Mucosa of descending colon (tissue), 3 donors: ENCODE measurements around the gene U2AF2. TPM values are rescaled to one million over a fixed set of nuclear protein-coding genes. Genes with fewer than 3 reads are reported as not detected.
A peak's percentile ranks its signal among the peaks of the same experiment; 100 is the strongest.

Experiments used
- ATAC-seq: fragments of 200-7000 bp; cut with Tn5 transposase; one replicate; pipeline ENCODE4 v1.9.1; 2020; ENCODE audit warnings: mild to moderate bottlenecking, moderate library complexity
- DNase-seq, 3 donors: peaks; one replicate each; pipeline ENCODE4 v3.0.0-alpha.2; 2020
- H3K36me3 ChIP-seq: fragments of 200-600 bp; one replicate; pipeline ENCODE4 v1.8.0; 2021; ENCODE audit warnings: low read depth, mild to moderate bottlenecking
- H3K4me1 ChIP-seq: fragments of 200-600 bp; one replicate; pipeline ENCODE4 v1.8.0; 2021; ENCODE audit warnings: low read depth, mild to moderate bottlenecking
- H3K4me3 ChIP-seq: fragments of 200-600 bp; one replicate; pipeline ENCODE4 v1.8.0; 2021; ENCODE audit warnings: mild to moderate bottlenecking
- H3K9me3 ChIP-seq: fragments of 200-600 bp; one replicate; pipeline ENCODE4 v1.8.0; 2021; ENCODE audit warnings: mild to moderate bottlenecking
- intact Hi-C, 2 donors: fragments of 100-400 bp; cut with DNase I in 1 of 2; cut with micrococcal nuclease in 1 of 2; formaldehyde crosslinking; loops; one replicate each; pipeline versions ENCODE4 v1.11.0 to v1.11.1; 2022; cut with DNase I, micrococcal nuclease
- total RNA-seq, 3 donors: library from RNA; stranded (reverse); fragmentation: NEBNext Ultra II Directional in 2 of 3; extraction: Animal tissue kit (Norgen Biotek cat#: 25700) in 2 of 3; gene quantifications; one replicate each; pipeline versions ENCODE4 v1.2.1 to v1.2.4, GENCODE V29; 2021 to 2023
- TF ChIP-seq, protein P1 (sequence below): fragments of 200-600 bp; IDR thresholded peaks from one replicate; pipeline ENCODE4 v1.8.0; 2022; ENCODE audit warnings: antibody characterized with exemption, mild to moderate bottlenecking
- donor health status: DM: no; HTN: no; CAD: no; lungs with moderate emphysema.
- donor health status: DM: no; HTN: no; CAD: no.
- donor health status: DM: no; HTN: yes; CAD: no.

U2AF2 gene
- total RNA-seq, 3 donors from 2014 or later, result 162 to 194 (median 163) TPM

DNA sequence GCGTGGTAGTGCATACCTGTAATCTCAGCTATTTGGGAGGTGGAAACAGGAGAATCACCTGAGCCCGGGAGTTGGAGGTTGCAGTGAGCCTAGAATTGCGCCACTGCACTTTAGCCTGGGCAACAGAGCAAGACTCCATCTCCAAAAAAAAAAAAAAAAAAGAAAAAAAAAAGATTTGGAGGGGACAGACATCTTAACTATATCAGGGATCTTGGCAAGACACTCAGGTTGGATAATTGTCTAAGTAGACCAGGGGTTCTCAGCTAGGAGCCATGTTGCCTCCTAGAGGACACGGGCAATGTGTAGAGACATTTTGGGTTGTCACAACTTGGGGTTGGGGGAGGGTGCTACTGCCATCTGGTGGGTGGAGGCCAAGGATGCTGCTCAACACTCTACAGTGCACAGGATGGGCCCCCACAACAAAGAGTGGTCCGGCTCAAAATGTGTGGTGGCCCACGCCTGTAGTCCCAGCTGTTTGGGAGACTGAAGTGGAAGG is 15.9 kb upstream of the U2AF2 start:
- no peaks in the 10 kb centered on the region for H3K36me3 ChIP-seq
- intact Hi-C loops, result no loop called here
- ATAC-seq, result no peak
- TF ChIP-seq, protein P1, sequence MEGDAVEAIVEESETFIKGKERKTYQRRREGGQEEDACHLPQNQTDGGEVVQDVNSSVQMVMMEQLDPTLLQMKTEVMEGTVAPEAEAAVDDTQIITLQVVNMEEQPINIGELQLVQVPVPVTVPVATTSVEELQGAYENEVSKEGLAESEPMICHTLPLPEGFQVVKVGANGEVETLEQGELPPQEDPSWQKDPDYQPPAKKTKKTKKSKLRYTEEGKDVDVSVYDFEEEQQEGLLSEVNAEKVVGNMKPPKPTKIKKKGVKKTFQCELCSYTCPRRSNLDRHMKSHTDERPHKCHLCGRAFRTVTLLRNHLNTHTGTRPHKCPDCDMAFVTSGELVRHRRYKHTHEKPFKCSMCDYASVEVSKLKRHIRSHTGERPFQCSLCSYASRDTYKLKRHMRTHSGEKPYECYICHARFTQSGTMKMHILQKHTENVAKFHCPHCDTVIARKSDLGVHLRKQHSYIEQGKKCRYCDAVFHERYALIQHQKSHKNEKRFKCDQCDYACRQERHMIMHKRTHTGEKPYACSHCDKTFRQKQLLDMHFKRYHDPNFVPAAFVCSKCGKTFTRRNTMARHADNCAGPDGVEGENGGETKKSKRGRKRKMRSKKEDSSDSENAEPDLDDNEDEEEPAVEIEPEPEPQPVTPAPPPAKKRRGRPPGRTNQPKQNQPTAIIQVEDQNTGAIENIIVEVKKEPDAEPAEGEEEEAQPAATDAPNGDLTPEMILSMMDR, result no peak
- no peaks in the 10 kb centered on the region for H3K9me3 ChIP-seq
- peak in 2 of 3 donors; percentile 32 to 49 for DNase-seq
- H3K4me3 ChIP-seq, result no peak overlapping the region
- H3K4me1 ChIP-seq, result peaks cover 34% of the 10 kb centered on the region

DNA sequence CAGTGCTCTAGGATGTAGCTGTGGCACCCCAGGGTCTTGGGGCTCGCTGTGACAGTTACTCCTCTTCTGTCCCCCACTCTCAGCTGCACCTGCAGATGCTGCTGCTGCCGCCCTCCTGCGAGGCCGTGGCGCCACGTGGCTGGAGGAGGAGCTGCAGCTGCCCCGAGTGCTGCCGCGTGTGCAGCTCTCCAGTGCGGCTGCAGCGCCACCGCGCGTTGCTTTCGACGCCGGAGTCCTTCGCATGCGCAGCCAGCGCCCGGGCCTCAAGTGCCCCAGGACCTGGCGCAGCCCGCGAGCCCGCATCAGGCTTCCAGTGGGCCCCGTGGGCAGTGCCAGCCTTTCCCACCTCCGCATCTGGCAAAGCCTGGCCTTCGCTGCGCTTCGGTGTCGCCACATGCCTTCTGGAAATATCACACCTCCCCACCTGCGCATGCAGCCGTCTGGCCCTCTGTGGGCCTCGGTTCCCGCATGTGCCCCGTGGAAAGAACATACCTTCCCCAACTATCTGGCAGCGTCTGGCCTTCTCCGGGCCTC is 14.7 kb upstream of the U2AF2 start:
- no peak overlapping the region for H3K4me3 ChIP-seq
- ATAC-seq, result peak; percentile 6
- H3K36me3 ChIP-seq, result no peaks in the 10 kb centered on the region
- TF ChIP-seq, protein P1, result no peak
- intact Hi-C loops, result no loop called here
- DNase-seq, result peak; percentile 65 to 86 (median 73)
- H3K9me3 ChIP-seq, result no peaks in the 10 kb centered on the region
- H3K4me1 ChIP-seq, result peaks cover 43% of the 10 kb centered on the region

DNA sequence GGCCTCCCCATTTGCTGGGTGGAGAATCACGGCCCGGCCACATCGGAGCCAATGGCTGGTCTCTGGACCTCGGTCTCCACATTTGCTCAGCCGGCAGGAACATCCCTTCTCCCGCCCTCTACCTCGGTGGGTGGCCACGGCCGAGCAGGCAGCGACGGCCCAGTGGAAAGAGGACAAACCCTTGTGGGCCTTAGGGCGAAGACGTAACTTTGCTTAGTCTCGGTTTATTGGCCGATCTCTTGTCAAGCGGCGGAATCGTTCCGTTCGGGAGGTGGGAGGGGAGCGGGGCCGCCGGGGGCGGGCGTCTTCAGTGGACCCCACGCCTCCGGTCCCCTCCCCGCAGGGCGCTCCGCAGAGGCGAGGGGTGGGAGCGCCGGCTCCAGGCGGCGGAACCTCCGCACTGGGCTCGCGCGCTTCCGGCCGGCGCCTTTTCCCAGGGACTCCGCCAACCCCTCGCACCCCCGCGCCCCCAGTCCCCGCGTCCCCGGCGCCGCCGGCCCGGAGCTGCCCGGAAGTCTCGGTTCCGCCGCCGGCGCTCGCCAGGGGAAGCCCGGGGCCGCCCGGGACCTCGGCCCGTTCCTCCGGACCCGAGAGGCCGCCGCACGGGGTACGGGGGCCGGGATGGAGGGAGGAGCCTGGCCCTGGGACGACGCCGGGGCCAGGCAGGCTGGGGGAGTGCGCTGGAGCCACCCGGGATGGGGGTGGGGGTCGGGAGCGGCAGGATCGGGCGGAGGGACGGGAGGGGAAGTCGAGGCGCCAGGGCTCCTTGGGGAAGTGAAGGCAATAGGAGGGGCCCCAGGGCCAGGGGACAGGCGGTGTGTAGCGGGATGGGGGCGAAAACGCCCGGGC is 14.0 kb upstream of the U2AF2 start, which contains the start of gene ZNF580:
Gene ZNF580, plus strand, starts transcription at position 426 of the 849 bp plus-strand sequence. CDS start 1,507 bp downstream, outside the sequence.
- Histone ChIP-seq H3K4me3 (peak within 1 kb of the TSS; percentile 46), H3K4me1 (peaks cover 38% of the 10 kb centered on the region), H3K9me3 (no peaks in the 10 kb centered on the region), H3K36me3 (no peaks in the 10 kb centered on the region)
- ATAC-seq, result peak; percentile 67
- peak; percentile 59 to 82 (median 79) for DNase-seq
- intact Hi-C loops, result no loop called here
- TF ChIP-seq, protein P1, result no peak

DNA sequence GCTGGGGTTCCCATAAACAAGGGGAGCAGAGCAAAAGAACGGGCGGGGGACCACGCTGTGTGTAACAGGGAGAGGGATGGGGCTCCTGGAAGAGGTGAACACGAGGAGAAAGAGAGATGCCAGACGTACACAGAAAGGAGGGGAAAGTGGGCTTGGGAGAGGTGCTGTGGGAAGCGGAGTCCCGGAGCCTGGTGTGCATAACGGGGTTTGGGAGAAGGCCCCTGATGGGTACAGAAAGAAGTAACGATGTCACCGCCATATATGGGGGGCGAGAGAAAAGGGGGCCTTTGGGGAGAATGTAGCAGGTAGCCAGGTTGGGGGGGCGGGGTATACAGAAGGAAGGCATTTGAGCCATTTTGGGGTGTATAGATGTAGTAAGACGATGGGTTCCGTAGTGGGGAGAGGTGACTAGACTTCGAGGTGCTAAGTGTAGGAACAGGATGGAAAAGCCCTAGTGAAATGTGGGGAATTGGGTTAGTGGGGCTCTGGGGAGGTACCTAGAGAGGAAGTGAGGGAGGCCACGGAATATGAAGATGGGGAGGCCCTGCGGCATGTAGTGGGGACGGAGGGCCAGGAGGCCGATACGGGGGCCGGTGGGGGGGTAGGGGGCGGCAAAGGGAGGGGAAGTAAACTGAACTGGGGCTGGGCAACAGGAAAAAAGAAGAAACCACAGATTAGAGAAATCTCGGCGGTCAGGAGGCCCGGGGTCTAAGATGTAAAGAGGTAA is 13.2 kb upstream of the U2AF2 start:
- peak overlapping the region; percentile 46 for H3K4me3 ChIP-seq
- intact Hi-C loops, result no loop called here
- H3K36me3 ChIP-seq, result no peaks in the 10 kb centered on the region
- ATAC-seq (peak; percentile 0), DNase-seq (peak in 1 of 3 donors; percentile 41)
- peaks cover 30% of the 10 kb centered on the region for H3K4me1 ChIP-seq
- TF ChIP-seq, protein P1, result no peak
- H3K9me3 ChIP-seq, result no peaks in the 10 kb centered on the region

DNA sequence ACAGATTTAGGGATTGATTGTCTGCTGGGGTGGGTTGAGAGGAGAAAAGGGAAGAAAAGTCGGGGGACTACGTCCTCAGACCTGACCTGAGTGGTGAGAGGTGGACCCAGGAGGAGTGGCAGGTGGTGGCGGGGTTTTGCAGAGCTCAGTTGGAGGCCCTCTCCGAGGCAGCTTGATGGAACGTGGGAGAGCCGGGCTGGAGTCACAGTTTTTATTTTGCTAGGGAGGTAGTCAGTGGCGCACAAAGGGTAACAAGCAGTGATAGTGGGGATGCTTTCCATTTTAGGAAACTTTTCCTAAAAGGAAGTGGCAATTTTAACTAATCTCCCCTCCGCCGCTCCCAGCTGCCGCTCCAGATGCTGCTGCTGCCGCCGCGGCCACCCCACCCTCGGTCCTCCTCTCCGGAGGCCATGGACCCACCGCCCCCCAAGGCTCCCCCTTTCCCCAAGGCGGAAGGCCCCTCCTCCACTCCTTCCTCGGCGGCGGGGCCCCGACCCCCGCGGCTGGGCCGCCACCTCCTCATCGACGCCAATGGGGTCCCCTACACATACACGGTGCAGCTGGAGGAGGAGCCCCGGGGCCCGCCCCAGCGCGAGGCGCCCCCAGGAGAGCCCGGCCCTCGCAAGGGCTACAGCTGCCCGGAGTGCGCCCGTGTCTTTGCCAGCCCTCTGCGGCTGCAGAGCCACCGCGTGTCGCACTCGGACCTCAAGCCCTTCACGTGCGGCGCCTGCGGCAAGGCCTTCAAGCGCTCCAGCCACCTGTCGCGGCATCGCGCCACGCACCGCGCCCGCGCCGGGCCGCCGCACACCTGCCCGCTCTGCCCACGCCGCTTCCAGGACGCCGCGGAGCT is 12.5 kb upstream of the U2AF2 start:
- peaks cover 29% of the 10 kb centered on the region for H3K4me1 ChIP-seq
- no peaks in the 10 kb centered on the region for H3K36me3 ChIP-seq
- no peak overlapping the region for H3K4me3 ChIP-seq
- ATAC-seq (peak; percentile 19), DNase-seq (peak; percentile 37 to 73 (median 64))
- no peaks in the 10 kb centered on the region for H3K9me3 ChIP-seq
- TF ChIP-seq, protein P1, result no peak
- intact Hi-C loops, result no loop called here
